H1 (cell line): ENCODE results near the gene PSMB11. TPM values are rescaled to one million over a fixed set of nuclear protein-coding genes. Genes with fewer than 3 reads are reported as not detected.

Source experiments
- polyA plus RNA-seq, 7 experiments: library from polyadenylated mRNA; depleted of rRNA in 3 of 7; stranded (reverse) in 5 of 7; unstranded in 2 of 7; fragments of >200 nt in 5 of 7; fragments of 200-250 nt in 2 of 7; gene quantifications; 1 replicate in 5 of 7; 2 replicates in 1 of 7; 4 replicates in 1 of 7; pipeline versions ENCODE4 v1.2.1 to v1.2.3, GENCODE V29; 2011 to 2013; ENCODE audit warnings: missing spikeins in 2 of 7, mixed read lengths in 2 of 7
- total RNA-seq: library from RNA; stranded (reverse); fragmentation: NEBNext Ultra II Directional; extraction: Animal tissue kit (Norgen Biotek cat#: 25700); gene quantifications from 2 replicates; pipeline ENCODE4 v1.2.1, GENCODE V29; 2021

Gene PSMB11
- total and polyA plus RNA-seq, 2 of the 8 experiments (the other 6 are each of a cell fraction or from before 2014, with no cell fraction given), result not detected

Other genes starting within 250 kb of the PSMB11 start
- 5.8 and 6.3 TPM in 2 replicates for gene SLC7A7, start 226.8 kb upstream of the PSMB11 start, total RNA-seq
- 14.9 and 15.0 TPM in 2 replicates for gene SLC7A7, start 226.8 kb upstream of the PSMB11 start, polyA plus RNA-seq (2011; rRNA removed)
- gene MRPL52, start 212.3 kb upstream of the PSMB11 start, total RNA-seq, result 172 and 176 TPM in 2 replicates
- 70.5 and 109 TPM in 2 replicates for gene MRPL52, start 212.3 kb upstream of the PSMB11 start, polyA plus RNA-seq (2011; rRNA removed)
- gene MMP14, start 205.6 kb upstream of the PSMB11 start, total RNA-seq, result 83.1 and 86.8 TPM in 2 replicates
- gene MMP14, start 205.6 kb upstream of the PSMB11 start, polyA plus RNA-seq (2011; rRNA removed), result 58.2 and 81.6 TPM in 2 replicates
- 15.6 and 15.7 TPM in 2 replicates for gene LRP10, start 170.5 kb upstream of the PSMB11 start, total RNA-seq
- gene LRP10, start 170.5 kb upstream of the PSMB11 start, polyA plus RNA-seq (2011; rRNA removed), result 12.4 and 22.8 TPM in 2 replicates
- gene REM2, start 159.0 kb upstream of the PSMB11 start, total RNA-seq, result 1.1 and 1.3 TPM in 2 replicates
- 0.78 and 1.00 TPM in 2 replicates for gene REM2, start 159.0 kb upstream of the PSMB11 start, polyA plus RNA-seq (2011; rRNA removed)
- 43.1 and 43.3 TPM in 2 replicates for gene RBM23, start 123.1 kb upstream of the PSMB11 start, total RNA-seq
- gene RBM23, start 123.1 kb upstream of the PSMB11 start, polyA plus RNA-seq (2011; rRNA removed), result 41.2 and 68.9 TPM in 2 replicates
- 159 and 171 TPM in 2 replicates for gene PRMT5, start 112.8 kb upstream of the PSMB11 start, total RNA-seq
- gene PRMT5, start 112.8 kb upstream of the PSMB11 start, polyA plus RNA-seq (2011; rRNA removed), result 329 and 402 TPM in 2 replicates
- 46.1 and 47.7 TPM in 2 replicates for gene HAUS4, start 85.1 kb upstream of the PSMB11 start, total RNA-seq
- gene HAUS4, start 85.1 kb upstream of the PSMB11 start, polyA plus RNA-seq (2011; rRNA removed), result 35.6 and 46.0 TPM in 2 replicates
- 46.0 TPM in 2 replicates for gene AJUBA, start 59.7 kb upstream of the PSMB11 start, total RNA-seq
- gene AJUBA, start 59.7 kb upstream of the PSMB11 start, polyA plus RNA-seq (2011; rRNA removed), result 33.1 and 38.8 TPM in 2 replicates
- gene C14orf93, start 32.1 kb upstream of the PSMB11 start, total RNA-seq, result 7.4 and 7.8 TPM in 2 replicates
- 8.2 and 9.7 TPM in 2 replicates for gene C14orf93, start 32.1 kb upstream of the PSMB11 start, polyA plus RNA-seq (2011; rRNA removed)
- 246 and 254 TPM in 2 replicates for gene PSMB5, start 7.3 kb upstream of the PSMB11 start, total RNA-seq
- gene PSMB5, start 7.3 kb upstream of the PSMB11 start, polyA plus RNA-seq (2011; rRNA removed), result 402 and 510 TPM in 2 replicates
- gene CDH24, start 15.3 kb downstream of the PSMB11 start, total RNA-seq, result 18.1 TPM in 2 replicates
- 27.6 and 41.8 TPM in 2 replicates for gene CDH24, start 15.3 kb downstream of the PSMB11 start, polyA plus RNA-seq (2011; rRNA removed)
- 233 and 237 TPM in 2 replicates for gene ACIN1, start 52.9 kb downstream of the PSMB11 start, total RNA-seq
- gene ACIN1, start 52.9 kb downstream of the PSMB11 start, polyA plus RNA-seq (2011; rRNA removed), result 132 and 153 TPM in 2 replicates
- 78.1 and 91.2 TPM in 2 replicates for gene C14orf119, start 53.3 kb downstream of the PSMB11 start, total RNA-seq
- gene C14orf119, start 53.3 kb downstream of the PSMB11 start, polyA plus RNA-seq (2011; rRNA removed), result 49.8 and 94.0 TPM in 2 replicates
- gene CIROP, start 62.8 kb downstream of the PSMB11 start, total RNA-seq, result not detected in 2 replicates
- gene CIROP, start 62.8 kb downstream of the PSMB11 start, polyA plus RNA-seq (2011; rRNA removed), result 0.03 and 0.06 TPM in 2 replicates
- not detected in 2 replicates for gene CEBPE, start 77.0 kb downstream of the PSMB11 start, total RNA-seq
- 0.05 and 0.06 TPM in 2 replicates for gene CEBPE, start 77.0 kb downstream of the PSMB11 start, polyA plus RNA-seq (2011; rRNA removed)
- 204 and 209 TPM in 2 replicates for gene SLC7A8, start 141.4 kb downstream of the PSMB11 start, total RNA-seq
- 181 and 182 TPM in 2 replicates for gene SLC7A8, start 141.4 kb downstream of the PSMB11 start, polyA plus RNA-seq (2011; rRNA removed)
- gene RNF212B, start 195.7 kb downstream of the PSMB11 start, total RNA-seq, result 1.2 TPM in 1 of 2 replicates, not detected in the other
- gene RNF212B, start 195.7 kb downstream of the PSMB11 start, polyA plus RNA-seq (2011; rRNA removed), result 0.36 and 0.95 TPM in 2 replicates
- 9.1 and 9.7 TPM in 2 replicates for gene HOMEZ, start 243.9 kb downstream of the PSMB11 start, total RNA-seq
- 12.3 and 15.9 TPM in 2 replicates for gene HOMEZ, start 243.9 kb downstream of the PSMB11 start, polyA plus RNA-seq (2011; rRNA removed)